Measurements from ENCODE around the gene SLIT3. TPM values are rescaled to one million over a fixed set of nuclear protein-coding genes. Genes with fewer than 3 reads are reported as not detected.

Gene SLIT3
- total and polyA plus RNA-seq, 10 of the 15 experiments (the other 5 are each of a cell fraction or from before 2014, with no cell fraction given) = 0.05 TPM; not detected in 9

DNA sequence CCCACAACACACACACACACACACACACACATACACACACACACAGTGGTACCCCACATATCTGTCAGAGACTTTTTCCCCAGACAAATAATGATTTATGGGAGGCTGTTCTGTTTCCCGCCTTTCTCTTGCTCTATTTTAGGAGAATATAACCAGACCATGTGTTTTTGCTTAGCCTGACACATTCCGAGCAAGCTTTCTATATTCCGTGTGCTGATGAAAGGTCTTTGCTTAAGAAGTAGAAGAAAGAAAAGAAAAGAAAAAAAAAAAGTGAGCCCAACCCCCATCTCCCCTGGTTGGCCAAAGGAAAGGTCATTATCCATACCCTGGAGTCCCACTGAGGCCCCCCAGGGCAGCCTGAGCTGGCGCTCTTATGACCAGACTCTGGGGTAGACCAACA lies 338.6 kb downstream of the SLIT3 start (continued):
- TF ChIP-seq, protein P1, sequence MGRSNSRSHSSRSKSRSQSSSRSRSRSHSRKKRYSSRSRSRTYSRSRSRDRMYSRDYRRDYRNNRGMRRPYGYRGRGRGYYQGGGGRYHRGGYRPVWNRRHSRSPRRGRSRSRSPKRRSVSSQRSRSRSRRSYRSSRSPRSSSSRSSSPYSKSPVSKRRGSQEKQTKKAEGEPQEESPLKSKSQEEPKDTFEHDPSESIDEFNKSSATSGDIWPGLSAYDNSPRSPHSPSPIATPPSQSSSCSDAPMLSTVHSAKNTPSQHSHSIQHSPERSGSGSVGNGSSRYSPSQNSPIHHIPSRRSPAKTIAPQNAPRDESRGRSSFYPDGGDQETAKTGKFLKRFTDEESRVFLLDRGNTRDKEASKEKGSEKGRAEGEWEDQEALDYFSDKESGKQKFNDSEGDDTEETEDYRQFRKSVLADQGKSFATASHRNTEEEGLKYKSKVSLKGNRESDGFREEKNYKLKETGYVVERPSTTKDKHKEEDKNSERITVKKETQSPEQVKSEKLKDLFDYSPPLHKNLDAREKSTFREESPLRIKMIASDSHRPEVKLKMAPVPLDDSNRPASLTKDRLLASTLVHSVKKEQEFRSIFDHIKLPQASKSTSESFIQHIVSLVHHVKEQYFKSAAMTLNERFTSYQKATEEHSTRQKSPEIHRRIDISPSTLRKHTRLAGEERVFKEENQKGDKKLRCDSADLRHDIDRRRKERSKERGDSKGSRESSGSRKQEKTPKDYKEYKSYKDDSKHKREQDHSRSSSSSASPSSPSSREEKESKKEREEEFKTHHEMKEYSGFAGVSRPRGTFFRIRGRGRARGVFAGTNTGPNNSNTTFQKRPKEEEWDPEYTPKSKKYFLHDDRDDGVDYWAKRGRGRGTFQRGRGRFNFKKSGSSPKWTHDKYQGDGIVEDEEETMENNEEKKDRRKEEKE (IDR thresholded peaks at IDR 0.05) = no peak
- TF ChIP-seq TCF3 (IDR thresholded peaks at IDR 0.05; ENCODE audit: borderline replicate concordance, insufficient read depth, low read depth, low read length) (no peak), ZZZ3 (IDR thresholded peaks at IDR 0.05; ENCODE audit: control insufficient read depth, insufficient read length, low read depth) (no peak)
- TF ChIP-seq, protein P2, sequence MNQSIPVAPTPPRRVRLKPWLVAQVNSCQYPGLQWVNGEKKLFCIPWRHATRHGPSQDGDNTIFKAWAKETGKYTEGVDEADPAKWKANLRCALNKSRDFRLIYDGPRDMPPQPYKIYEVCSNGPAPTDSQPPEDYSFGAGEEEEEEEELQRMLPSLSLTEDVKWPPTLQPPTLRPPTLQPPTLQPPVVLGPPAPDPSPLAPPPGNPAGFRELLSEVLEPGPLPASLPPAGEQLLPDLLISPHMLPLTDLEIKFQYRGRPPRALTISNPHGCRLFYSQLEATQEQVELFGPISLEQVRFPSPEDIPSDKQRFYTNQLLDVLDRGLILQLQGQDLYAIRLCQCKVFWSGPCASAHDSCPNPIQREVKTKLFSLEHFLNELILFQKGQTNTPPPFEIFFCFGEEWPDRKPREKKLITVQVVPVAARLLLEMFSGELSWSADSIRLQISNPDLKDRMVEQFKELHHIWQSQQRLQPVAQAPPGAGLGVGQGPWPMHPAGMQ (IDR thresholded peaks at IDR 0.05; ENCODE audit: borderline replicate concordance) = no peak

DNA sequence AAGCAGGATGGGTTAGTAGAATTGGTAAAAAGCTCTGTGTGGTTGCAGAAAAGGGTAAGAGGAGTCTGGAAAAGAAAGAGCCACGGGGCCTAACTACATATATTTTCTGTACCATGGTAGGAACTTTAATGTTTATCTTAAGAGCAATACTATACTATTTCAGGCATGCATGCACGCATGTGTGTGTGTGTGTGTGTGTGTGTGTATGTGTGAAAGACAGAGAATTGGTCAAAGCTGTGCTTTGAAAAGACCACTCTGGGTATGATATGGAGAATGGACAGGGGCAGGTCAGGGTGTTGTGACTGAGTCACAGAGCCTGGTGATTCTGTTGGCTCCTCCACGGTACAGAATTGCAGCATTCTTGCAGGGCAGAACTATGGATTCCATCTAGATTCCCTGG lies 339.3 kb downstream of the SLIT3 start:
- DNase-seq (ENCODE audit: low read depth, low spot score) (no peak), FAIRE-seq (no peak), ATAC-seq (no peak)
- WGBS (ENCODE audit: insufficient coverage, insufficient replicate concordance, low lambda C conversion rate, missing lambda C conversion rate) = 10% methylated on average over 2 of the region's 3 CpGs
- ChIA-PET SMC1A (ENCODE audit: uncharacterized antibody, unreplicated experiment) (no interaction called here), RAD21 (ENCODE audit: unreplicated experiment) (no interaction called here), POLR2A (no interaction called here), CTCF (interaction anchor here (1.3 kb wide), 1 partner anchor 26 kb away, joined by 3 read pairs; no protein-coding TSS in a partner anchor)
- Histone ChIP-seq H3K4me1 (ENCODE audit: control insufficient read depth, insufficient read depth, low read length) (no peaks in the 10 kb centered on the region), H3K9ac (ENCODE audit: control insufficient read depth, insufficient read depth, low read length) (no peak overlapping the region), H2AFZ (ENCODE audit: control insufficient read depth, low read depth, low read length) (no peak overlapping the region), H3K79me2 (ENCODE audit: control insufficient read depth, insufficient read depth, low read length) (no peaks in the 10 kb centered on the region), H3K27me3 (replicated peaks in 1 of 2; ENCODE audit: control insufficient read depth in 2 of 2, insufficient read depth in 2 of 2, low read length in 1 of 2) (no peaks in the 10 kb centered on the region; a peak in 2 of 4 replicates), H4K20me1 (ENCODE audit: control insufficient read depth, insufficient read depth) (no peaks in the 10 kb centered on the region), H3K4me2 (ENCODE audit: control insufficient read depth, insufficient read depth) (no peak overlapping the region), H3K27ac (ENCODE audit: control insufficient read depth, insufficient read depth) (no peak overlapping the region), H3K9me3 (replicated peaks; ENCODE audit: control insufficient read depth, insufficient read depth, low read length) (no peaks in the 10 kb centered on the region), H3K36me3 (ENCODE audit: control insufficient read depth in 2 of 2, insufficient read depth in 2 of 2, low read length in 1 of 2) (no peaks in the 10 kb centered on the region), H3K4me3 (no peak overlapping the region)
- intact Hi-C loops (cut with micrococcal nuclease; ENCODE audit: unreplicated experiment) (no loop called here), in situ Hi-C loops (cut with MboI) (no loop called here)
- no TSS peak for BruUV-seq (replicated peaks)
- TF ChIP-seq ETV6 (conservative IDR thresholded peaks at IDR 0.05 in 1 of 2, IDR thresholded peaks at IDR 0.05 in 1 of 2; ENCODE audit: borderline replicate concordance in 1 of 2, low read depth in 1 of 2) (no peak), ZNF207 (IDR thresholded peaks at IDR 0.05; ENCODE audit: borderline replicate concordance) (no peak), RCOR1 (conservative IDR thresholded peaks at IDR 0.05; ENCODE audit: low read depth, low read length) (no peak), NFYB (IDR thresholded peaks at IDR 0.05; ENCODE audit: insufficient read depth, low read depth, low read length) (no peak), CEBPB (IDR thresholded peaks at IDR 0.05; ENCODE audit: borderline replicate concordance in 1 of 2, low read depth in 2 of 2, low read length in 2 of 2) (no peak), CBX5 (IDR thresholded peaks at IDR 0.05; ENCODE audit: low read depth) (no peak), ZNF24 (IDR thresholded peaks at IDR 0.05) (no peak), EP300 (IDR thresholded peaks at IDR 0.05; ENCODE audit: borderline replicate concordance in 1 of 2, control insufficient read depth in 1 of 2, low read depth in 2 of 2, low read length in 2 of 2) (no peak)
- TF ChIP-seq, protein P3, sequence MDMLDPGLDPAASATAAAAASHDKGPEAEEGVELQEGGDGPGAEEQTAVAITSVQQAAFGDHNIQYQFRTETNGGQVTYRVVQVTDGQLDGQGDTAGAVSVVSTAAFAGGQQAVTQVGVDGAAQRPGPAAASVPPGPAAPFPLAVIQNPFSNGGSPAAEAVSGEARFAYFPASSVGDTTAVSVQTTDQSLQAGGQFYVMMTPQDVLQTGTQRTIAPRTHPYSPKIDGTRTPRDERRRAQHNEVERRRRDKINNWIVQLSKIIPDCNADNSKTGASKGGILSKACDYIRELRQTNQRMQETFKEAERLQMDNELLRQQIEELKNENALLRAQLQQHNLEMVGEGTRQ (IDR thresholded peaks at IDR 0.05; ENCODE audit: borderline replicate concordance, low read depth, low read length) = no peak
- TF ChIP-seq, protein P4, sequence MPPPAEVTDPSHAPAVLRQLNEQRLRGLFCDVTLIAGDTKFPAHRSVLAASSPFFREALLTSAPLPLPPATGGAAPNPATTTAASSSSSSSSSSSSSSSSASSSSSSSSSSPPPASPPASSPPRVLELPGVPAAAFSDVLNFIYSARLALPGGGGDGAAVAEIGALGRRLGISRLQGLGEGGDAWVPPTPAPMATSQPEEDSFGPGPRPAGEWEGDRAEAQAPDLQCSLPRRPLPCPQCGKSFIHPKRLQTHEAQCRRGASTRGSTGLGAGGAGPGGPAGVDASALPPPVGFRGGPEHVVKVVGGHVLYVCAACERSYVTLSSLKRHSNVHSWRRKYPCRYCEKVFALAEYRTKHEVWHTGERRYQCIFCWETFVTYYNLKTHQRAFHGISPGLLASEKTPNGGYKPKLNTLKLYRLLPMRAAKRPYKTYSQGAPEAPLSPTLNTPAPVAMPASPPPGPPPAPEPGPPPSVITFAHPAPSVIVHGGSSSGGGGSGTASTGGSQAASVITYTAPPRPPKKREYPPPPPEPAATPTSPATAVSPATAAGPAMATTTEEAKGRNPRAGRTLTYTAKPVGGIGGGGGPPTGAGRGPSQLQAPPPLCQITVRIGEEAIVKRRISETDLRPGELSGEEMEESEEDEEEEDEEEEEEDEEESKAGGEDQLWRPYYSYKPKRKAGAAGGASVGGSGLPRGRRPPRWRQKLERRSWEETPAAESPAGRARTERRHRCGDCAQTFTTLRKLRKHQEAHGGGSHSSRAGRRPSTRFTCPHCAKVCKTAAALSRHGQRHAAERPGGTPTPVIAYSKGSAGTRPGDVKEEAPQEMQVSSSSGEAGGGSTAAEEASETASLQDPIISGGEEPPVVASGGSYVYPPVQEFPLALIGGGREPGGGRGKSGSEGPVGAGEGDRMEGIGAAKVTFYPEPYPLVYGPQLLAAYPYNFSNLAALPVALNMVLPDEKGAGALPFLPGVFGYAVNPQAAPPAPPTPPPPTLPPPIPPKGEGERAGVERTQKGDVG (CRISPR knock-in tag; IDR thresholded peaks at IDR 0.05) = no peak
